Ovary (tissue), 9 donors: ENCODE results near the gene TUT7. TPM values are rescaled to one million over a fixed set of nuclear protein-coding genes. Genes with fewer than 3 reads are reported as not detected.

Experiments used
- DNase-seq, 5 donors: peaks; one replicate each; pipeline ENCODE4 v3.0.0-alpha.2; 2019 to 2020
- H3K27ac ChIP-seq, 2 donors: fragments of 200-600 bp; one replicate each; pipeline versions ENCODE4 v1.5.1 to v1.8.0; 2019 to 2022
- H3K27me3 ChIP-seq: fragments of 200-600 bp; one replicate; pipeline ENCODE4 v1.8.0; 2022
- H3K36me3 ChIP-seq: fragments of 200-600 bp; sonication (generic); one replicate; pipeline ENCODE4 v1.5.1; 2019
- H3K4me1 ChIP-seq: one replicate; pipeline ENCODE4 v1.8.1; 2013; ENCODE audit warnings: mild to moderate bottlenecking, moderate library complexity; ENCODE audit not compliant: insufficient read depth
- H3K4me3 ChIP-seq: fragments of 200-600 bp; sonication (generic); one replicate; pipeline ENCODE4 v1.5.1; 2017
- H3K9me3 ChIP-seq, 2 donors: fragments of 200-600 bp in 1 of 2; sonication (generic) in 1 of 2; one replicate each; pipeline versions ENCODE4 v1.5.1 to v1.8.1; 2013 to 2019; ENCODE audit warnings: mild to moderate bottlenecking in 1 of 2, moderate library complexity in 1 of 2
- CTCF ChIP-seq, 3 donors: fragments of 450-650 bp in 2 of 3; fragments of 200-600 bp in 1 of 3; IDR thresholded peaks; one replicate each; pipeline versions ENCODE4 v1.5.1 to v1.8.0; 2016 to 2022; ENCODE audit warnings: antibody characterized with exemption in 3 of 3, mild to moderate bottlenecking in 1 of 3
- EP300 ChIP-seq: sonication (generic); formaldehyde crosslinking; IDR thresholded peaks from one replicate; pipeline ENCODE4 v1.6.1; 2017; ENCODE audit warnings: antibody characterized with exemption
- POLR2A ChIP-seq: fragments of 450-650 bp; IDR thresholded peaks from one replicate; pipeline ENCODE4 v1.6.1; 2017; ENCODE audit warnings: antibody characterized with exemption, mild to moderate bottlenecking, moderate library complexity
- WGBS, 3 donors: extraction: QIAGEN DNeasy Blood & Tissue Kit in 1 of 3; methylation state at CpG; one replicate each; pipeline versions ENCODE4 v1.1.5 to v1.1.7; 2013 to 2017; 5-methylcytosine and 5-hydroxymethylcytosine counted together
- intact Hi-C, 4 donors: fragments of 100-400 bp; cut with DNase I; formaldehyde crosslinking; loops; one replicate each; pipeline versions ENCODE4 v1.11.0 to v1.15.1; 2022 to 2023
- polyA plus RNA-seq, 2 donors: library from polyadenylated mRNA; stranded (reverse); fragments of 200-250 nt in 1 of 2; fragments of 350-450 nt in 1 of 2; fragmentation: Illumina TruSeq in 1 of 2; extraction: RNeasy Lipid Tissue Mini Kit (QIAGEN cat#74804) in 1 of 2; gene quantifications; one replicate each; pipeline ENCODE4 v1.2.3, GENCODE V29; 2013 to 2014
- total RNA-seq, 7 donors: library from RNA; depleted of rRNA in 2 of 7; stranded (reverse); fragments of >200 nt in 2 of 7; fragmentation: NEBNext Ultra II Directional in 3 of 7; extraction: Animal tissue kit (Norgen Biotek cat#: 25700) in 3 of 7; gene quantifications; one replicate each; pipeline versions ENCODE4 v1.1.0 to v1.2.4, GENCODE V29; 2016 to 2023
- donor health status: DM: no; HTN: no; CAD: no; lungs with moderate emphysema.
- donor health status: DM: no; HTN: no; CAD: no.
- donor health status: Bipolar disorder and iron deficiency.
- donor health status: DM: yes; HTN: yes; CAD: no.
- donor health status: DM: no; HTN: no; CAD: no.
- donor health status: DM: yes; HTN: yes; CAD: no.

TUT7 gene
- total and polyA plus RNA-seq, 9 donors: 10.5 to 30.0 (median 18.1) TPM

DNA sequence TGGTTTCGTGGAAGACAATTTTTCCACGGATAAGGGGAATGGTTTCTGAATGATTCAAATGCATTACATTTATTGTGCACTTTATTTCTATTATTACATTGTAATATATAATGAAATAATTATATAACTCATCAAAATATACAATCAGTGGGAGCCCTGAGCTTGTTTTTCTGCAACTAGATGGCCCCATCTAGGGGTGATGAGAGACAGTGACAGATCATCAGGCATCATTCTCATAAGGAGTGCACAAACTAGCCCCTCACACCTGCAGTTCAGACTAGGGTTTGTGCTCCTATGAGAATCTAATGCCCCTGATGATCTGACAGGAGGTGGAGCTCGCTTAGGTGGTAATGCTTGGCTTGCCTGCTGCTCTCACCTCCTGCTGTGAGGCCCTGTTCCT, 78.2 kb downstream of the TUT7 start:
- no peak overlapping the region for H3K4me3 ChIP-seq
- H3K27me3 ChIP-seq: no peaks in the 10 kb centered on the region
- H3K27ac ChIP-seq: no peak overlapping the region
- H3K36me3 ChIP-seq: no peaks in the 10 kb centered on the region
- DNase-seq: no peak
- TF ChIP-seq POLR2A (no peak), CTCF (IDR thresholded peaks at IDR 0.05) (no peak), EP300 (no peak)
- peaks cover 10% of the 10 kb centered on the region for H3K4me1 ChIP-seq
- intact Hi-C loops: no loop called here
- WGBS, 3 donors: 73 to 86% (median 81%) methylated on average over 3 of the region's 3 CpGs
- no peaks in the 10 kb centered on the region for H3K9me3 ChIP-seq

DNA sequence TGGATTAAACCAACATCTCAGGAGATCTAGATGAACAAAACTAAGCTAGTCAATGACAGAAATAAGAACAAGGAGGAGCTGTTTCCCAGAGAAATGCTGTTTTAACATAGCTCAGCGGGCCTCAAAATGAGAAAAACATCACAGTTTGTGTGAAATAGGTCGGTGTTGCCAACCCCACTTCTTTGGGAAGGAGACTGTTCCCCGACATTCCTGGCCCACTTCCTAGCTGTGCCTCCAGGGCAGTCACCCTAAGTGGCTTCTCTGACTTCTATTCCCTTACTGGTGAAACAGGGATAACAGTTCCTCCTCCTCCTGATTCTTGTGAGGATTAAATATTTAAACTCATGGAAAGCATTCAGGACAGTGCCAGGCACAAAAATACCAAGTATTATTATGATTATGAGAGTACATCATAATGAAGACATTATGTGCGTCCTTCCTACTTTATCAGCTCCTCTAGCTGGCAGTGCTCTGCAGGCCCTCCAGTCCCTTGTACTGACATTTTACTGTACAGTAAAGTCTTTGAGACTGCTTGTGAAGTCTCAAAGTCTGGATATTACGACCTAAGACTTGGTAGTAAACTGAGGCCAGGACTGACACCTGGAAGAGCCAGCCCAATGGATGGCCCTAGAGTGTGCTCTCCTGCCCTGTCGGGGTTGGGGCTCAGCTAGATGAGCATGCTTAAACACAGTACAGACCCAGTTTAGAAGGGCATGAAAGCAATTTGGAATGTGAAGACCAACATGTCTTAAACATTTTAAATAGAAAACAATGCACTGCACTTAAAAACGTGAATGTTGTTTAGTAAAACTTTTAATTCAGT, 79.2 kb downstream of the TUT7 start:
- H3K4me1 ChIP-seq: peaks cover 7% of the 10 kb centered on the region
- no peaks in the 10 kb centered on the region for H3K36me3 ChIP-seq
- H3K27me3 ChIP-seq: no peaks in the 10 kb centered on the region
- intact Hi-C loops: no loop called here
- 76 to 88% (median 81%) methylated on average over 7 of the region's 7 CpGs for WGBS, 3 donors
- H3K4me3 ChIP-seq: no peak overlapping the region
- H3K9me3 ChIP-seq: no peaks in the 10 kb centered on the region
- no peak overlapping the region for H3K27ac ChIP-seq
- DNase-seq: no peak
- TF ChIP-seq EP300 (no peak), CTCF (IDR thresholded peaks at IDR 0.05) (no peak), POLR2A (no peak)

- H3K9me3 ChIP-seq: no peaks in the 10 kb centered on the region
- H3K27me3 ChIP-seq: no peaks in the 10 kb centered on the region
- H3K4me1 ChIP-seq: peaks cover 5% of the 10 kb centered on the region
- 92 to 94% (median 94%) methylated on average over 4 of the region's 4 CpGs for WGBS, 3 donors
- no peak for DNase-seq
- no peak overlapping the region for H3K4me3 ChIP-seq
- H3K36me3 ChIP-seq: no peaks in the 10 kb centered on the region
- intact Hi-C loops: no loop called here
- TF ChIP-seq EP300 (no peak), POLR2A (no peak), CTCF (IDR thresholded peaks at IDR 0.05) (no peak)
- H3K27ac ChIP-seq: no peak overlapping the region
Measured at GRCh38 chr9:86272221-86272620, 82.0 kb downstream of the TUT7 start.

- no peak overlapping the region for H3K27ac ChIP-seq
- H3K36me3 ChIP-seq: no peaks in the 10 kb centered on the region
- WGBS, 3 donors: 82 to 88% (median 84%) methylated on average over 6 of the region's 6 CpGs
- H3K4me1 ChIP-seq: no peaks in the 10 kb centered on the region
- no peak for DNase-seq
- H3K4me3 ChIP-seq: no peak overlapping the region
- no peaks in the 10 kb centered on the region for H3K9me3 ChIP-seq
- TF ChIP-seq POLR2A: no peak
- H3K27me3 ChIP-seq: no peaks in the 10 kb centered on the region
- intact Hi-C loops: no loop called here
Measured at GRCh38 chr9:86263876-86264275, 90.3 kb downstream of the TUT7 start.

GRCh38 chr9:86262492-86262891, 91.7 kb downstream of the TUT7 start:
- Histone ChIP-seq H3K36me3 (no peaks in the 10 kb centered on the region), H3K9me3 (no peaks in the 10 kb centered on the region), H3K4me3 (no peak overlapping the region), H3K27ac (no peak overlapping the region), H3K27me3 (no peaks in the 10 kb centered on the region), H3K4me1 (no peaks in the 10 kb centered on the region)
- DNase-seq: no peak
- TF ChIP-seq EP300 (no peak), POLR2A (no peak), CTCF (IDR thresholded peaks at IDR 0.05) (no peak)
- 79 to 91% (median 79%) methylated on average over 4 of the region's 4 CpGs for WGBS, 3 donors
- intact Hi-C loops: no loop called here
